HG02981 (cell line): Measurements from ENCODE around the gene PHLPP2.
"Not testable (repeated sequence)": the region's sequence is repeated elsewhere in the genome, so short reads cannot be mapped to it uniquely, and the experiment has no call there.

Experiments used
- ATAC-seq: cut with Tn5 transposase; IDR thresholded peaks from one replicate; pipeline ENCODE4 v1.9.1; 2021; ENCODE audit warnings: mild to moderate bottlenecking, moderate library complexity; ENCODE audit not compliant: unreplicated experiment

PHLPP2 gene

GRCh38 chr16:71721066-71721740 is 3.3 kb downstream of the PHLPP2 start:
- ATAC-seq, result no peak

DNA sequence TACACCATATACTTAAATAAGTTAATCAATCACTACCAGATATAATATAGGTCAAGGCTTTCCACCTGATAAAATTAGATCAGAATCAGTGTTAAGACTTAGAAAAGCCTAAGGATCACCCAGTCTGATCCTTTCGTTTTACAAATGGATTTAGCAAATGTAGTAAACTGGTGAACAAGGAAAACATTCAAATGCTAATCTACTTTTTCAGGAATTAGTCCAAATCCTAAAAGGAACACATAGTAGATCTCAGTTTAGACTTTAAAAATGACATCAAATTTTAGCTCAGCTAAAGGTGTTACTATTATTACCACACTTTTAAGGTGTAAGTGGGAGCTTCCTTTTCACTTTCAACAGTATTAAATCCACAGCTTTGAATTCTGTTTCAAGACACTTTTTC is 12.0 kb downstream of the PHLPP2 start:
- ATAC-seq, result no peak

- no peak for ATAC-seq
Observed at GRCh38 chr16:71711789-71712188, 12.7 kb downstream of the PHLPP2 start.

GRCh38 chr16:71709229-71709781 is 15.2 kb downstream of the PHLPP2 start:
- ATAC-seq, result no peak

GRCh38 chr16:71708696-71709095 is 15.8 kb downstream of the PHLPP2 start:
- ATAC-seq, result no peak

GRCh38 chr16:71707199-71707598 is 17.3 kb downstream of the PHLPP2 start:
- ATAC-seq, result no peak

- no peak for ATAC-seq
Observed at GRCh38 chr16:71706046-71706445, 18.5 kb downstream of the PHLPP2 start.

DNA sequence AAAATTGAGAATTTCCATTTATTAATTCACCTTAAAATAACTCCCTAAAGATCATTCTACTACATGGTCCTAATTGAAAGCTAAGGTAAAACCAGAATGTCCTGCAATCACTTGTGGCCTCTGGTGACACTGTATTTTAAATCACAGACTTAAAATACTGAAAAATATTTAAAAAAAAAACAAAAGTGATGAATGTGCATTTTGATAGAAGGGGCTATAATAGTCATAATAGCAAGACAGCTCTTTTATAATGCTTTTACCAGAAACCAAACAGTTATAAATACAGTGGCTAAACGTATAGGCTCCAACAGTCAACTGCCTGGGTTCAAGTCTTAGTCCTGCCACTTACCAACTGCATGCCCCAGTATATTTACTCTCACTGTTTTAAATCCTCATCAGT is 21.2 kb downstream of the PHLPP2 start:
- ATAC-seq, result no peak

DNA sequence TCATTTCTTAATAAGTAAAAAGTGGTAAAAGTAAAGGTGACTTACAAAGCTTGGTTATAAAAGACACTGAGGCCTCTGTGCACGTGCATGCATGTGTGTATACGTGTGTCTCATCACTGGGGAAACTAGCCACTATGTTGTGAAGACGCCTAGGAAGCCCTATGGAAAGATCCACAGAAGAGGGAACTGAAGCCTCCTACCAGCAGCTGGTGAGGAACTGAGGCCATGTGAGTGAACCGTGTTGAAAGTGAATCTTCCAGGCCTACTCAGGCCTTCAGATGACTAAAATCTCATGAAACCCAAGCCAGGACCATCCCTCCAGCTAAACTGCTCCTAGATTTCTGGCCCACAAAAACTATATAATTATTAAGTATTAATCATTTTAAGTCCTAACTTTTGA is 23.7 kb downstream of the PHLPP2 start:
- no peak for ATAC-seq

DNA sequence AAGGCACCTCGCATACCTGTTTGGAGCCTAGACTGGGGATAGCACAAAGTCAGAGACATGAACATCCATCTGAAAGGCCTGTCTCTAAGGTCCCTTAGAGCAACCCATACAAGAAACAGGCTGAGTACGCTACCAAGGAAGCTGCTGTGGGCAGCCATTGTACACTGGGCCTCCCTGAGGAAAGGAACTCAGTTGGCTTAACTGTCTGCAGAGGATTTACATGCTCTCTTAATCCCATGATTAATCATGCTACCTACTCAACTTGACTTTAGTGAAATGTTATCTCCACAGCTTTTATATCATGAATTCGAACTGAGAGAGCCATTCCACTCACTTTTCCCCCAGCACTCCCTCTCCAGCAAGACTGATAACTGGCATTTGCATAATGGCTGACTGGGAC is 26.0 kb downstream of the PHLPP2 start:
- no peak for ATAC-seq

DNA sequence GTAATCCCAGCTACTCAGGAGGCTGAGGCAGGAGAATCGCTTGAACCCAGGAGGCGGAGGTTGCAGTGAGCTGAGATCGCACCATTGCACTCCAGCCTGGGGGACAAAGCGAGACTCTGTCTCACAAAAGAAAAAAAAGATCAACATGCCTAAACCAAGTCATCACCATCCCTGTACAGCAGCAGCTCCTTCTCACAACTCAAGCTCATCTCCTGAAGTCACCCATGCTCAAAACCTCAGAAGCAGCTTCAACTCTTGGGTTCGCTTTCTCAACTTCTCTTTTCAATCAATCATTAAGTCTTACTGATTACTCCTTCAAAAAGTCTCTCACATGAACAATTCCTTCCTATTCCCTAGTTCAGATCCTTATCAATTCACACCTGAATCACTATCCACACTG is 31.3 kb downstream of the PHLPP2 start:
- ATAC-seq, result no peak

DNA sequence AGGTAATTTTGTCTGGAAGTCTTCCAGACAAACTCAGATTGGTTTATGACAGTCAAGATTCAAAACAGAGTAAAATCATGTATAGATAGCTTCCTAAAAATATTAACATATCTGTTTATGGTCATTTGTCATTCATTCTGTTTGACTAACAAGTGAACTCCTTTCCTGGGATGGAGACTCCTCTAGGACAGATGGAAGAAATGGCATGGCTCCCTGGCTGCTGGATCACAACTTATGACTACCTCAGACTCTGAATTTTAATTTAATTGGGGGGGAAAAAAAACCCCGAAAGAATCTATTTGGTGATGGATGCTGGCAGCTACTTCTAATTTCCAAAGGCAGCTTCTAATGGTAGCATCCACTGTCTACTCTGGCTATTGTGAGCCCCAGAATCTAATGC is 34.6 kb downstream of the PHLPP2 start:
- ATAC-seq, result no peak

- ATAC-seq, result no peak
Observed at GRCh38 chr16:71687861-71688260, 36.6 kb downstream of the PHLPP2 start.

DNA sequence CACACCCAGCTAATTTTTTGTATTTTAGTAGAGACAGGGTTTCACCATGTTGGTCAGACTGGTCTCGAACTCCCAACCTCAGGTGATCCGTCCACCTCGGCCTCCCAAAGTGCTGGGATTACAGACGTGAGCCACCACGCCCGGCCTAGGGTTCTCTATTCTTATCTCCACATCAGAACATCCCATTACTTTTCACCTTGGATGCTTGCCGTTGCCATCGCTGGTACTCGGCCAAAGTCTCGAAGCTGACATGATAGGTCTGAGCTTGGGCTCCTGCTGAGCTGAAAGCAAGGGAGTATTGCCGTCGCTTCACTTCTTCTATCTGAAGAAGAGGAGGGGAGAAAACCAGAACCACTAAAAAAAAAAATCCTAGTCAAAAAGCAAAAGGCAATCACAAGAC is 40.2 kb downstream of the PHLPP2 start:
- not testable (repeated sequence) for ATAC-seq

GRCh38 chr16:71681360-71681759 is 43.1 kb downstream of the PHLPP2 start:
- ATAC-seq, result no peak

- no peak for ATAC-seq
Observed at GRCh38 chr16:71676236-71676635, 48.3 kb downstream of the PHLPP2 start.

- ATAC-seq, result no peak
Observed at GRCh38 chr16:71675380-71675779, 49.1 kb downstream of the PHLPP2 start.

GRCh38 chr16:71674229-71674628 is 50.3 kb downstream of the PHLPP2 start:
- no peak for ATAC-seq

- ATAC-seq, result no peak
Observed at GRCh38 chr16:71673582-71673973, 50.9 kb downstream of the PHLPP2 start.

DNA sequence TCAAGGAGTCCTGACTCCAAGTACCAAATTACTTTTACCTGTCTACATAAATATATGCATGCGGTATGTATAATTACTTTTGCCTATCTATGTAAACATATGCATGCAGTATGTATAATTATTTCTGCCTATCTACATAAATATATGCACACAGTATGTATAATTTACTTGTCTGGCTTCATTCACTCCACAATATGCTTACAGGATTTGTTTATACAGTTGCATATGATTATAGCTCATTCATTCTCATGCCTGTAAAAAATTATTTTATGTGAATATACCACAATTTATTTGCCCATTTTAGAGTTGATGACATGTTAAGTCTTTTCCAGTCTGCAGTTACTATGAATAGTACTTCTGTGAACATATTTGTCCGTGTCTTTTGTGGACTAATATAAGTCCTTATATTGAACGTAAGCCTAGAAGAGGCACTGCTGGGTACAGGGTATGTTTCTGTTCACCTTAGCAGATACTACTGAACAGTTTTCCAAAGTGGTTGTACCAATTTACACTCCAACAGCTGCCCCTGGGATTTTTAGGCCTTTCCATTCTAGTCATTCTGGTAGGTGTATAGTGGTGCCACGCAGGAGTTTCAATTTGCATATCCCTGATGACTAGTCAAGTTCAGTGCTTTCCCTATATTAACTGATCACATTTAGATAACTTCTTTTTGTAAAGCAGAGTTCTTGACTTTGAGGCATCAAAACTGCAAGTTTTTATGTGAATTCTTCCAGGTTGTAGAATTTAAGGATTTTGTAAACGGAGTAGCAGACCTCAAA is 51.5 kb downstream of the PHLPP2 start:
- ATAC-seq, result no peak

DNA sequence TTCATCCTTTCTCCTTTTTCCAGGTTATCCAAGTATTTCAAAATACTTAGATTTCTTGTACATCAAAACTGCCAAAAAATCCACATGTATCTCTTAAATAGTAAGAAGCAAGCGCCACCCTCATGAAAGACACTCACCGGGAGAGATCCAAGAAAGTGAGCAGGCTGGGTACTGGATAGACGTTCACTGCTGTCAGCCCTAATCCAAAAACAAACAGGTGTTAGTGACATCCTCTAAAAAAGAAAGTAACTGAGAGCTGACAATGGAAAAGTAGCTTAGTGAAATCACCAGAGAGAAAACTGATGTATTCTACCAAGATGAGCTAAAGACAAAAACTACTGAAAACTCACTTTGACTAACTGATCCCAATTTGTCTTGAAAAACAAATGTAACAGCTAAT is 52.4 kb downstream of the PHLPP2 start:
- no peak for ATAC-seq

DNA sequence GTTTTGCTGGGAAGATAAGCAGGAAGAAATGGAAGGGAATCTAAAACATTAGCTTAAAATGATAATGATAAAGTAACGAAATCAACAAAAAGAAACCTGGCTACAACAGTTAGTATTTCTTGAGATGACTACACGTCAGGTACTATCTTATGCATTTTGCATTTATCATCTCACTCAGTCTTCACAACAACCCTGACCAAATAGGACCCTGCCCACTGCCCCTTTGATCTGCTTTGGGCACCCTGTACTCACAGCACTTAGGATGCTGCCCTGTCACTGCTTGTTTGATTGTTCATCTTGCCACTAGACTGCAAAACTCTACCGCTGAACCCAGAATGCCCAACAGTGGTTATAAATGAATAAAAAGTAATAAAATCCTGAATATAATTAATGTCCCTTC is 53.3 kb downstream of the PHLPP2 start:
- ATAC-seq, result no peak
